GM12878 (cell line): ENCODE results near the gene NIPAL3. TPM values are rescaled to one million over a fixed set of nuclear protein-coding genes. Genes with fewer than 3 reads are reported as not detected.

Experiments
- ATAC-seq: fragments of 200-7000 bp; cut with Tn5 transposase; 3 replicates; pipeline ENCODE4 v1.9.1; 2020; ENCODE audit warnings: mild to moderate bottlenecking, moderate library complexity
- BruUV-seq: library from RNA; stranded (reverse); fragments of 400-500 nt; replicated peaks from 2 replicates; lab custom pipeline; 2021; lab: Mats Ljungman, UMichigan
- CTCF ChIA-PET: fragments of 300-600 bp; sonication (Branson Sonifier 250); formaldehyde crosslinking; extraction: SDS; loops from one replicate; lab custom pipeline; 2021; ENCODE audit warnings: inconsistent platforms; lab: Yijun Ruan, JAX
- POLR2A ChIA-PET: fragments of 350-600 bp; formaldehyde crosslinking; extraction: SDS; loops from one replicate; lab custom pipeline; 2021; ENCODE audit warnings: inconsistent platforms; lab: Charles Lee
- RAD21 ChIA-PET: fragments of 300-600 bp; sonication (Branson Sonifier 250); formaldehyde crosslinking; loops from one replicate; lab custom pipeline; 2023; ENCODE audit warnings: antibody characterized with exemption; ENCODE audit not compliant: unreplicated experiment; lab: Charles Lee
- SMC1A ChIA-PET: fragments of 300-600 bp; sonication (Branson Sonifier 250); formaldehyde crosslinking; loops from one replicate; lab custom pipeline; 2023; ENCODE audit not compliant: unreplicated experiment, uncharacterized antibody; lab: Charles Lee
- DNase-seq: peaks from one replicate; pipeline ENCODE4 v3.0.0-alpha.2; 2011; ENCODE audit warnings: low read depth, low spot score
- FAIRE-seq: peaks from 3 replicates; lab custom pipeline; 2011; peaks lifted over from hg19 to GRCh38; lab: Jason Lieb, UNC
- H2AFZ ChIP-seq: 2 replicates; pipeline ENCODE4 v1.6.0; 2011; ENCODE audit warnings: low read depth, low read length, control low read depth; ENCODE audit not compliant: control insufficient read depth
- H3K27ac ChIP-seq: 2 replicates; pipeline ENCODE4 v1.5.1; 2011; ENCODE audit warnings: control low read depth; ENCODE audit not compliant: control insufficient read depth, insufficient read depth
- H3K27me3 ChIP-seq, 2 experiments: replicated peaks in 1 of 2; 2 replicates each; pipeline versions ENCODE4 v1.6.0 to v1.6.1; 2011; ENCODE audit warnings: low read length in 1 of 2; ENCODE audit not compliant: control insufficient read depth in 2 of 2, insufficient read depth in 2 of 2
- H3K36me3 ChIP-seq, 2 experiments: 2 replicates each; pipeline ENCODE4 v1.5.1; 2011; ENCODE audit warnings: low read length in 1 of 2; ENCODE audit not compliant: control insufficient read depth in 2 of 2, insufficient read depth in 2 of 2
- H3K4me1 ChIP-seq: 2 replicates; pipeline ENCODE4 v1.6.1; 2011; ENCODE audit warnings: mild to moderate bottlenecking, low read length, moderate library complexity, mixed read lengths; ENCODE audit not compliant: control insufficient read depth, insufficient read depth
- H3K4me2 ChIP-seq: 2 replicates; pipeline ENCODE4 v1.6.0; 2011; ENCODE audit warnings: control low read depth; ENCODE audit not compliant: control insufficient read depth, insufficient read depth
- H3K4me3 ChIP-seq: fragments of 200-600 bp; sonication (generic); 2 replicates; pipeline ENCODE4 v1.5.1; 2016
- H3K79me2 ChIP-seq: 2 replicates; pipeline ENCODE4 v1.6.0; 2011; ENCODE audit warnings: low read length; ENCODE audit not compliant: control insufficient read depth, insufficient read depth
- H3K9ac ChIP-seq: 2 replicates; pipeline ENCODE4 v1.8.0; 2011; ENCODE audit warnings: low read length, control low read depth, mixed read lengths; ENCODE audit not compliant: control insufficient read depth, insufficient read depth
- H3K9me3 ChIP-seq: replicated peaks from 3 replicates; pipeline ENCODE4 v1.5.1; 2011; ENCODE audit warnings: mild to moderate bottlenecking, low read length; ENCODE audit not compliant: control insufficient read depth, insufficient read depth
- H4K20me1 ChIP-seq: 2 replicates; pipeline ENCODE4 v1.6.0; 2011; ENCODE audit not compliant: control insufficient read depth, insufficient read depth
- EGR1 ChIP-seq, 2 experiments: IDR thresholded peaks; 1 replicate in 1 of 2; 2 replicates in 1 of 2; pipeline ENCODE4 v1.6.1; 2011 to 2012; ENCODE audit warnings: low read depth in 2 of 2, low read length in 2 of 2, borderline replicate concordance in 1 of 2, mild to moderate bottlenecking in 1 of 2, moderate library complexity in 1 of 2
- IRF4 ChIP-seq: IDR thresholded peaks from 2 replicates; pipeline ENCODE4 v1.6.1; 2011; ENCODE audit warnings: low read depth, low read length
- MYC ChIP-seq: IDR thresholded peaks from 2 replicates; pipeline ENCODE4 v1.6.1; 2011; ENCODE audit warnings: mild to moderate bottlenecking, low read length, moderate library complexity, inconsistent platforms; ENCODE audit not compliant: insufficient read depth, insufficient replicate concordance, insufficient read length, severe bottlenecking
- POLR2AphosphoS2 ChIP-seq: IDR thresholded peaks from 2 replicates; pipeline ENCODE4 v1.6.1; 2011; ENCODE audit warnings: low read depth, mild to moderate bottlenecking, low read length, improper control_type of control experiment, moderate library complexity
- POLR2AphosphoS5 ChIP-seq: IDR thresholded peaks from 2 replicates; pipeline ENCODE4 v1.6.1; 2011; ENCODE audit warnings: mild to moderate bottlenecking, low read length, inconsistent platforms
- RFX5 ChIP-seq: IDR thresholded peaks from 2 replicates; pipeline ENCODE4 v1.6.1; 2011; ENCODE audit warnings: low read depth, low read length, improper control_type of control experiment
- SP1 ChIP-seq: IDR thresholded peaks from one replicate; pipeline ENCODE4 v1.6.1; 2011; ENCODE audit warnings: low read depth, low read length
- WGBS: methylation state at CpG from one replicate; pipeline ENCODE4 v1.1.6; 2016; ENCODE audit warnings: low lambda C conversion rate; ENCODE audit not compliant: insufficient replicate concordance, insufficient coverage; ENCODE audit errors: missing lambda C conversion rate; 5-methylcytosine and 5-hydroxymethylcytosine counted together
- in situ Hi-C: fragments of 300-500 bp; cut with MboI; formaldehyde crosslinking; loops from 9 replicates; pipeline ENCODE4 v1.14.3; 2018; ENCODE audit warnings: mixed read lengths
- intact Hi-C: fragments of 100-400 bp; cut with micrococcal nuclease; formaldehyde crosslinking; loops from one replicate; pipeline ENCODE4 v1.14.2; 2022; ENCODE audit not compliant: unreplicated experiment
- polyA plus RNA-seq, 11 experiments: library from polyadenylated mRNA; depleted of rRNA in 4 of 11; unstranded in 6 of 11; stranded (reverse) in 5 of 11; fragments of >200 nt; fragmentation: Nextera tagmentation in 4 of 11; fragmentation: Illumina TruSeq in 1 of 11; extraction: Ambion mirVana in 4 of 11; extraction: Trizol in 1 of 11; gene quantifications; 1 replicate in 1 of 11; 2 replicates in 10 of 11; pipeline versions ENCODE4 v1.2.1 to v1.2.3, GENCODE V29; 2011 to 2016; ENCODE audit warnings: inconsistent platforms in 2 of 11, missing spikeins in 2 of 11, low read depth in 1 of 11
- total RNA-seq, 4 experiments: library from RNA; depleted of rRNA in 3 of 4; stranded (reverse); fragments of >200 nt in 3 of 4; fragmentation: Illumina TruSeq in 1 of 4; extraction: Trizol in 1 of 4; gene quantifications; 2 replicates each; pipeline versions ENCODE4 v1.2.1 to v1.2.3, GENCODE V29; 2013 to 2021
- TF ChIP-seq, protein P1 (sequence below): fragments of 450-650 bp; IDR thresholded peaks from 2 replicates; pipeline ENCODE4 v1.6.1; 2017; ENCODE audit warnings: mild to moderate bottlenecking
- TF ChIP-seq, protein P2 (sequence below): fragments of 450-650 bp; formaldehyde crosslinking; IDR thresholded peaks from 2 replicates; pipeline ENCODE4 v1.4.0; 2020; ENCODE audit warnings: mild to moderate bottlenecking, moderate library complexity

NIPAL3 gene
- total and polyA plus RNA-seq, 10 of the 15 experiments (the other 5 are each of a cell fraction or from before 2014, with no cell fraction given): 2.1 to 9.4 (median 4.2) TPM

DNA sequence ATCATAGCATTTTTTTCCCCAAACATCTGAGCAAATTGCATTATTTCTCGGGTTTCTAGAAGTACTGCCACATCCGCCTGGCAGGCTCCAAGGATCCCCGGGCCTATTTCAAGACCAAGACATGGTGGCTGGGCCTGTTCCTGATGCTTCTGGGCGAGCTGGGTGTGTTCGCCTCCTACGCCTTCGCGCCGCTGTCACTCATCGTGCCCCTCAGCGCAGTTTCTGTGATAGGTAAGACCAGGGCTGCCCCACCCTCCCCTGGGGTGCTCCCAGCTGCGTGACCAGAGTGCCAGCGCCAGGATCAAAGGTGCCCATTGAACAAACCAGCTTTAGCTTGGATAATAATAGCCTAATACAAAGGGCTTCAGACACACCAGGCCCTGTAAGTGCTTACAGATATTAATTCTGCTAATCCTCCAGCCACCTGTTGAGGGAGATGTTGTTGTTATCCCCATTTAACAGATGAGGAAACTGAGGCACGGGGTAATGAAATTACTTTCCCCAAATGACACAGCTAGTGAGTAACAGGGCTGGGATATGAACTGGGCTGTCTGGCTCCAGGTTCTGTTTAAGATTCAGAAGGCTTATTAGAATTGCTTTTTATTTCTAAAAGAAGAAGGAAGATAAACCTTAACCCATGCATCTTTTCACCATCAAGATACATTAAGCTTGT, 26.5 kb downstream of the NIPAL3 start:
- no peak overlapping the region for H3K4me3 ChIP-seq
- BruUV-seq: no TSS peak
- CTCF ChIA-PET: interaction anchor here (0.6 to 2.0 kb wide), 8 partner anchors 11 to 764 kb away, joined by 3 to 6 read pairs (median 3); partner anchors contain the start of gene STPG1
- no peak overlapping the region for H2AFZ ChIP-seq
- POLR2A ChIA-PET: interaction anchor here (0.6 kb wide), 1 partner anchor 24 kb away, joined by 5 read pairs; no protein-coding TSS in a partner anchor
- SMC1A ChIA-PET: interaction anchor here (1.5 kb wide), 1 partner anchor 24 kb away, joined by 4 read pairs; no protein-coding TSS in a partner anchor
- DNase-seq (no peak), ATAC-seq (no peak), FAIRE-seq (no peak)
- no peaks in the 10 kb centered on the region for H3K9me3 ChIP-seq
- H3K27me3 ChIP-seq: no peaks in the 10 kb centered on the region
- no peaks in the 10 kb centered on the region for H4K20me1 ChIP-seq
- H3K4me1 ChIP-seq: no peaks in the 10 kb centered on the region
- intact Hi-C loops: no loop called here
- RAD21 ChIA-PET: interaction anchor here (1.0 kb wide), 1 partner anchor 243 kb away, joined by 3 read pairs; no protein-coding TSS in a partner anchor
- H3K79me2 ChIP-seq: no peaks in the 10 kb centered on the region
- H3K36me3 ChIP-seq: 0 out of 4 replicates have a peak, but pooled peaks cover 0 to 2% of the 10 kb centered on the region in 2 experiments
- H3K9ac ChIP-seq: no peak overlapping the region
- TF ChIP-seq RFX5 (no peak), POLR2AphosphoS2 (no peak), POLR2AphosphoS5 (no peak), IRF4 (no peak), MYC (no peak), EGR1 (IDR thresholded peaks at IDR 0.05; ENCODE audit: borderline replicate concordance in 1 of 2, low read depth in 2 of 2, low read length in 2 of 2) (no peak), SP1 (no peak)
- TF ChIP-seq, protein P1, sequence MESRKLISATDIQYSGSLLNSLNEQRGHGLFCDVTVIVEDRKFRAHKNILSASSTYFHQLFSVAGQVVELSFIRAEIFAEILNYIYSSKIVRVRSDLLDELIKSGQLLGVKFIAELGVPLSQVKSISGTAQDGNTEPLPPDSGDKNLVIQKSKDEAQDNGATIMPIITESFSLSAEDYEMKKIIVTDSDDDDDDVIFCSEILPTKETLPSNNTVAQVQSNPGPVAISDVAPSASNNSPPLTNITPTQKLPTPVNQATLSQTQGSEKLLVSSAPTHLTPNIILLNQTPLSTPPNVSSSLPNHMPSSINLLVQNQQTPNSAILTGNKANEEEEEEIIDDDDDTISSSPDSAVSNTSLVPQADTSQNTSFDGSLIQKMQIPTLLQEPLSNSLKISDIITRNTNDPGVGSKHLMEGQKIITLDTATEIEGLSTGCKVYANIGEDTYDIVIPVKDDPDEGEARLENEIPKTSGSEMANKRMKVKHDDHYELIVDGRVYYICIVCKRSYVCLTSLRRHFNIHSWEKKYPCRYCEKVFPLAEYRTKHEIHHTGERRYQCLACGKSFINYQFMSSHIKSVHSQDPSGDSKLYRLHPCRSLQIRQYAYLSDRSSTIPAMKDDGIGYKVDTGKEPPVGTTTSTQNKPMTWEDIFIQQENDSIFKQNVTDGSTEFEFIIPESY: no peak
- TF ChIP-seq, protein P2, sequence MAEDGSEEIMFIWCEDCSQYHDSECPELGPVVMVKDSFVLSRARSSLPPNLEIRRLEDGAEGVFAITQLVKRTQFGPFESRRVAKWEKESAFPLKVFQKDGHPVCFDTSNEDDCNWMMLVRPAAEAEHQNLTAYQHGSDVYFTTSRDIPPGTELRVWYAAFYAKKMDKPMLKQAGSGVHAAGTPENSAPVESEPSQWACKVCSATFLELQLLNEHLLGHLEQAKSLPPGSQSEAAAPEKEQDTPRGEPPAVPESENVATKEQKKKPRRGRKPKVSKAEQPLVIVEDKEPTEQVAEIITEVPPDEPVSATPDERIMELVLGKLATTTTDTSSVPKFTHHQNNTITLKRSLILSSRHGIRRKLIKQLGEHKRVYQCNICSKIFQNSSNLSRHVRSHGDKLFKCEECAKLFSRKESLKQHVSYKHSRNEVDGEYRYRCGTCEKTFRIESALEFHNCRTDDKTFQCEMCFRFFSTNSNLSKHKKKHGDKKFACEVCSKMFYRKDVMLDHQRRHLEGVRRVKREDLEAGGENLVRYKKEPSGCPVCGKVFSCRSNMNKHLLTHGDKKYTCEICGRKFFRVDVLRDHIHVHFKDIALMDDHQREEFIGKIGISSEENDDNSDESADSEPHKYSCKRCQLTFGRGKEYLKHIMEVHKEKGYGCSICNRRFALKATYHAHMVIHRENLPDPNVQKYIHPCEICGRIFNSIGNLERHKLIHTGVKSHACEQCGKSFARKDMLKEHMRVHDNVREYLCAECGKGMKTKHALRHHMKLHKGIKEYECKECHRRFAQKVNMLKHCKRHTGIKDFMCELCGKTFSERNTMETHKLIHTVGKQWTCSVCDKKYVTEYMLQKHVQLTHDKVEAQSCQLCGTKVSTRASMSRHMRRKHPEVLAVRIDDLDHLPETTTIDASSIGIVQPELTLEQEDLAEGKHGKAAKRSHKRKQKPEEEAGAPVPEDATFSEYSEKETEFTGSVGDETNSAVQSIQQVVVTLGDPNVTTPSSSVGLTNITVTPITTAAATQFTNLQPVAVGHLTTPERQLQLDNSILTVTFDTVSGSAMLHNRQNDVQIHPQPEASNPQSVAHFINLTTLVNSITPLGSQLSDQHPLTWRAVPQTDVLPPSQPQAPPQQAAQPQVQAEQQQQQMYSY (CRISPR knock-in tag): no peak
- WGBS: 89% methylated on average over 14 of the region's 14 CpGs
- no peak overlapping the region for H3K27ac ChIP-seq
- no peak overlapping the region for H3K4me2 ChIP-seq
- in situ Hi-C loops: no loop called here
